GM12878 (cell line): Measurements from ENCODE around the gene MKRN1. TPM values are rescaled to one million over a fixed set of nuclear protein-coding genes. Genes with fewer than 3 reads are reported as not detected.

Source experiments
- BRCA1 ChIP-seq: IDR thresholded peaks from 2 replicates; pipeline ENCODE4 v1.6.1; 2011; ENCODE audit warnings: low read depth, low read length, improper control_type of control experiment
- CHD1 ChIP-seq: IDR thresholded peaks from 2 replicates; pipeline ENCODE4 v1.6.1; 2012; ENCODE audit warnings: low read depth, low read length, improper control_type of control experiment
- EED ChIP-seq: sonication (generic); IDR thresholded peaks from 2 replicates; pipeline ENCODE4 v1.6.1; 2016; ENCODE audit warnings: antibody characterized with exemption, low read depth
- EP300 ChIP-seq, 2 experiments: fragments of 150-350 bp in 1 of 2; IDR thresholded peaks; 2 replicates each; pipeline ENCODE4 v1.6.1; 2011 to 2012; ENCODE audit warnings: low read depth in 2 of 2, low read length in 2 of 2, borderline replicate concordance in 1 of 2, improper control_type of control experiment in 1 of 2, inconsistent platforms in 1 of 2; ENCODE audit not compliant: control insufficient read depth in 1 of 2
- ETV6 ChIP-seq, 2 experiments: fragments of 450-650 bp in 1 of 2; IDR thresholded peaks in 1 of 2; conservative IDR thresholded peaks in 1 of 2; 2 replicates each; pipeline ENCODE4 v1.6.1; 2014; ENCODE audit warnings: antibody characterized with exemption in 1 of 2, borderline replicate concordance in 1 of 2, low read depth in 1 of 2, mild to moderate bottlenecking in 1 of 2, moderate library complexity in 1 of 2
- FOXK2 ChIP-seq: fragments of 450-650 bp; IDR thresholded peaks from 2 replicates; pipeline ENCODE4 v1.6.1; 2017; ENCODE audit warnings: mild to moderate bottlenecking, moderate library complexity
- GATAD2B ChIP-seq: fragments of 450-650 bp; conservative IDR thresholded peaks from 2 replicates; pipeline ENCODE4 v1.6.1; 2017; ENCODE audit warnings: low read depth, mild to moderate bottlenecking, moderate library complexity
- HDGF ChIP-seq: fragments of 450-650 bp; IDR thresholded peaks from 2 replicates; pipeline ENCODE4 v1.6.1; 2016; ENCODE audit warnings: antibody characterized with exemption
- MEF2A ChIP-seq: IDR thresholded peaks from 2 replicates; pipeline ENCODE4 v1.6.1; 2011; ENCODE audit warnings: low read depth, mild to moderate bottlenecking, low read length, moderate library complexity; ENCODE audit not compliant: insufficient read depth
- MYC ChIP-seq: IDR thresholded peaks from 2 replicates; pipeline ENCODE4 v1.6.1; 2011; ENCODE audit warnings: mild to moderate bottlenecking, low read length, moderate library complexity, inconsistent platforms; ENCODE audit not compliant: insufficient read depth, insufficient replicate concordance, insufficient read length, severe bottlenecking
- NR2C1 ChIP-seq: fragments of 450-650 bp; IDR thresholded peaks from 2 replicates; pipeline ENCODE4 v1.6.1; 2017; ENCODE audit warnings: antibody characterized with exemption, mild to moderate bottlenecking, moderate library complexity
- NR2C2 ChIP-seq: IDR thresholded peaks from 2 replicates; pipeline ENCODE4 v1.6.1; 2011; ENCODE audit warnings: borderline replicate concordance, low read depth; ENCODE audit not compliant: control insufficient read depth, insufficient read length
- NRF1 ChIP-seq: conservative IDR thresholded peaks from 2 replicates; pipeline ENCODE4 v1.6.1; 2011; ENCODE audit warnings: mild to moderate bottlenecking, low read depth, low read length, improper control_type of control experiment
- POU2F2 ChIP-seq: IDR thresholded peaks from 3 replicates; pipeline ENCODE4 v1.6.1; 2011; ENCODE audit warnings: low read depth, mild to moderate bottlenecking, low read length, borderline replicate concordance
- RAD51 ChIP-seq: fragments of 450-650 bp; IDR thresholded peaks from 2 replicates; pipeline ENCODE4 v1.6.1; 2016; ENCODE audit warnings: moderate library complexity, mild to moderate bottlenecking, inconsistent platforms
- RUNX3 ChIP-seq: IDR thresholded peaks from 2 replicates; pipeline ENCODE4 v1.6.1; 2012; ENCODE audit warnings: low read length, inconsistent platforms
- TAF1 ChIP-seq: IDR thresholded peaks from 2 replicates; pipeline ENCODE4 v1.6.1; 2011; ENCODE audit warnings: mild to moderate bottlenecking, low read depth, low read length, borderline replicate concordance
- ZNF24 ChIP-seq: fragments of 450-650 bp; IDR thresholded peaks from 2 replicates; pipeline ENCODE4 v1.6.1; 2017; ENCODE audit warnings: antibody characterized with exemption, mild to moderate bottlenecking
- polyA plus RNA-seq, 11 experiments: library from polyadenylated mRNA; depleted of rRNA in 4 of 11; unstranded in 6 of 11; stranded (reverse) in 5 of 11; fragments of >200 nt; fragmentation: Nextera tagmentation in 4 of 11; fragmentation: Illumina TruSeq in 1 of 11; extraction: Ambion mirVana in 4 of 11; extraction: Trizol in 1 of 11; gene quantifications; 1 replicate in 1 of 11; 2 replicates in 10 of 11; pipeline versions ENCODE4 v1.2.1 to v1.2.3, GENCODE V29; 2011 to 2016; ENCODE audit warnings: inconsistent platforms in 2 of 11, missing spikeins in 2 of 11, low read depth in 1 of 11
- total RNA-seq, 4 experiments: library from RNA; depleted of rRNA in 3 of 4; stranded (reverse); fragments of >200 nt in 3 of 4; fragmentation: Illumina TruSeq in 1 of 4; extraction: Trizol in 1 of 4; gene quantifications; 2 replicates each; pipeline versions ENCODE4 v1.2.1 to v1.2.3, GENCODE V29; 2013 to 2021
- TF ChIP-seq, protein P1 (sequence below): fragments of 450-650 bp; formaldehyde crosslinking; IDR thresholded peaks from 2 replicates; pipeline ENCODE4 v1.4.0; 2020; ENCODE audit warnings: mild to moderate bottlenecking, moderate library complexity
- TF ChIP-seq, protein P2 (sequence below): fragments of 150-350 bp; IDR thresholded peaks from 2 replicates; pipeline ENCODE4 v1.6.1; 2014; ENCODE audit warnings: mild to moderate bottlenecking, low read depth, low read length

The MKRN1 gene
- total and polyA plus RNA-seq, 10 of the 15 experiments (the other 5 are each of a cell fraction or from before 2014, with no cell fraction given) = 19.1 to 61.3 (median 50.6) TPM

GRCh38 chr7:140479062-140479738, at the start of gene MKRN1 (continued):
- TF ChIP-seq, protein P1, sequence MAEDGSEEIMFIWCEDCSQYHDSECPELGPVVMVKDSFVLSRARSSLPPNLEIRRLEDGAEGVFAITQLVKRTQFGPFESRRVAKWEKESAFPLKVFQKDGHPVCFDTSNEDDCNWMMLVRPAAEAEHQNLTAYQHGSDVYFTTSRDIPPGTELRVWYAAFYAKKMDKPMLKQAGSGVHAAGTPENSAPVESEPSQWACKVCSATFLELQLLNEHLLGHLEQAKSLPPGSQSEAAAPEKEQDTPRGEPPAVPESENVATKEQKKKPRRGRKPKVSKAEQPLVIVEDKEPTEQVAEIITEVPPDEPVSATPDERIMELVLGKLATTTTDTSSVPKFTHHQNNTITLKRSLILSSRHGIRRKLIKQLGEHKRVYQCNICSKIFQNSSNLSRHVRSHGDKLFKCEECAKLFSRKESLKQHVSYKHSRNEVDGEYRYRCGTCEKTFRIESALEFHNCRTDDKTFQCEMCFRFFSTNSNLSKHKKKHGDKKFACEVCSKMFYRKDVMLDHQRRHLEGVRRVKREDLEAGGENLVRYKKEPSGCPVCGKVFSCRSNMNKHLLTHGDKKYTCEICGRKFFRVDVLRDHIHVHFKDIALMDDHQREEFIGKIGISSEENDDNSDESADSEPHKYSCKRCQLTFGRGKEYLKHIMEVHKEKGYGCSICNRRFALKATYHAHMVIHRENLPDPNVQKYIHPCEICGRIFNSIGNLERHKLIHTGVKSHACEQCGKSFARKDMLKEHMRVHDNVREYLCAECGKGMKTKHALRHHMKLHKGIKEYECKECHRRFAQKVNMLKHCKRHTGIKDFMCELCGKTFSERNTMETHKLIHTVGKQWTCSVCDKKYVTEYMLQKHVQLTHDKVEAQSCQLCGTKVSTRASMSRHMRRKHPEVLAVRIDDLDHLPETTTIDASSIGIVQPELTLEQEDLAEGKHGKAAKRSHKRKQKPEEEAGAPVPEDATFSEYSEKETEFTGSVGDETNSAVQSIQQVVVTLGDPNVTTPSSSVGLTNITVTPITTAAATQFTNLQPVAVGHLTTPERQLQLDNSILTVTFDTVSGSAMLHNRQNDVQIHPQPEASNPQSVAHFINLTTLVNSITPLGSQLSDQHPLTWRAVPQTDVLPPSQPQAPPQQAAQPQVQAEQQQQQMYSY (CRISPR knock-in tag) = no peak
- no peak for TF ChIP-seq EP300 (IDR thresholded peaks at IDR 0.05; ENCODE audit: borderline replicate concordance in 1 of 2, control insufficient read depth in 1 of 2, low read depth in 2 of 2, low read length in 2 of 2)
- no peak for TF ChIP-seq RAD51
- peak; percentile 30; the same call in 1 of the 2 replicates for TF ChIP-seq RUNX3
- no peak for TF ChIP-seq NR2C2
- TF ChIP-seq FOXK2 = peak; percentile 51
- TF ChIP-seq CHD1 = no peak
- TF ChIP-seq MYC = no peak
- TF ChIP-seq GATAD2B = peak; percentile 81; the same call in 1 of the 2 replicates
- TF ChIP-seq ZNF24 = no peak
- no peak for TF ChIP-seq ETV6 (conservative IDR thresholded peaks at IDR 0.05 in 1 of 2, IDR thresholded peaks at IDR 0.05 in 1 of 2; ENCODE audit: borderline replicate concordance in 1 of 2, low read depth in 1 of 2)
- TF ChIP-seq, protein P2, sequence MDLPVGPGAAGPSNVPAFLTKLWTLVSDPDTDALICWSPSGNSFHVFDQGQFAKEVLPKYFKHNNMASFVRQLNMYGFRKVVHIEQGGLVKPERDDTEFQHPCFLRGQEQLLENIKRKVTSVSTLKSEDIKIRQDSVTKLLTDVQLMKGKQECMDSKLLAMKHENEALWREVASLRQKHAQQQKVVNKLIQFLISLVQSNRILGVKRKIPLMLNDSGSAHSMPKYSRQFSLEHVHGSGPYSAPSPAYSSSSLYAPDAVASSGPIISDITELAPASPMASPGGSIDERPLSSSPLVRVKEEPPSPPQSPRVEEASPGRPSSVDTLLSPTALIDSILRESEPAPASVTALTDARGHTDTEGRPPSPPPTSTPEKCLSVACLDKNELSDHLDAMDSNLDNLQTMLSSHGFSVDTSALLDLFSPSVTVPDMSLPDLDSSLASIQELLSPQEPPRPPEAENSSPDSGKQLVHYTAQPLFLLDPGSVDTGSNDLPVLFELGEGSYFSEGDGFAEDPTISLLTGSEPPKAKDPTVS = no peak
- peak; percentile 64; the same call in 1 of the 2 replicates for TF ChIP-seq TAF1
- peak; percentile 77 for TF ChIP-seq NRF1
- no peak for TF ChIP-seq EED
- TF ChIP-seq BRCA1 = no peak
- TF ChIP-seq MEF2A = no peak
- no peak for TF ChIP-seq NR2C1
- no peak; the same call in 2 of the 3 replicates for TF ChIP-seq POU2F2
- peak; percentile 65; the same call in 1 of the 2 replicates for TF ChIP-seq HDGF
